ENCODE measurements around the gene CHST1.

GRCh38 chr11:45671246-45672171, 6.1 kb upstream of the CHST1 start:
- TF ChIP-seq CTCF (IDR thresholded peaks at IDR 0.05) (no peak), EP300 (IDR thresholded peaks at IDR 0.05) (no peak), POLR2AphosphoS5 (IDR thresholded peaks at IDR 0.05) (no peak)

Data from esophagus muscularis mucosa (tissue), 4 donors.